T-helper 1 cell (primary cell): ENCODE data around the gene LYPLAL1.
"Not testable (repeated sequence)": the region's sequence is repeated elsewhere in the genome, so short reads cannot be mapped to it uniquely, and the experiment has no call there.

Experiments
- DNase-seq, 5 donors: peaks; one replicate each; pipeline ENCODE4 v3.0.0-alpha.2; 2012 to 2020

Gene LYPLAL1

DNA sequence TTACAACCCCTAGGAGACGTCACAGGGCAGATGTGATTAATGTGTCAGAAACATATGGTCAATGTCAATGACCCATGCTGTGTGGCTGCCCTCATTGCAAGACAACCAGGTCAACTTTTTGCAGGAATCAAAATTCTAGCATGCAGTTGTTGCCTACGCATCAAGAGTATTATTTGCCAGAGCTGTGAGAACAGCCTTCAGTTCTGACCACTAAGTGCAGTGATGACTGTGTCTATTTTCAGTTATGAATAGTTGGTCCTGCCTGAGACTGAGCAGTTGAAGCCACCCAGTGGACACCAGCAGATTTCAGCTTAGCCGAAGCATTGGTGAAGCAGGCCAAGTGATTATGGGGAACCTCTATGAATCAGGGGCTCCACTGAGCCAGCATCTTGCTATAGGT, 47.3 kb downstream of the LYPLAL1 start:
- no peak for DNase-seq

DNA sequence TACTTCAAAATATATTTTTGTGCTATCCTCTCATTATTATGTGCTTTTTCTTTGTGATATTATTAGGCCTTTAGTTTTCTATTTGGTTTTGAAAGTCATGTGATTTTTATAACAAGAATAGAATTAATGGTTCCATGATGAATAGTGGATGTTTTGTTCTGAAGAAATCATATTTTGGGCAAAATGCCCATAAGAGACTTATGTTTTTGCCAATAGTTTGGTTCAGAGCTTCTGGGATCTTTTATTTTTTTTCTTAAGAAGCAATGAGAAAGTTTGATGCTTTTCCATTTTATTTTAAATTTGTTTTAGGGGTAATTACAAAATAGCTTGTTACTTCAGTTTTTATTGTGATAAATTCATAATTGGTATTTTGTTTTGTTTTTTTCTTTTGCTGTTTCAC, 49.8 kb downstream of the LYPLAL1 start:
- DNase-seq = no peak

DNA sequence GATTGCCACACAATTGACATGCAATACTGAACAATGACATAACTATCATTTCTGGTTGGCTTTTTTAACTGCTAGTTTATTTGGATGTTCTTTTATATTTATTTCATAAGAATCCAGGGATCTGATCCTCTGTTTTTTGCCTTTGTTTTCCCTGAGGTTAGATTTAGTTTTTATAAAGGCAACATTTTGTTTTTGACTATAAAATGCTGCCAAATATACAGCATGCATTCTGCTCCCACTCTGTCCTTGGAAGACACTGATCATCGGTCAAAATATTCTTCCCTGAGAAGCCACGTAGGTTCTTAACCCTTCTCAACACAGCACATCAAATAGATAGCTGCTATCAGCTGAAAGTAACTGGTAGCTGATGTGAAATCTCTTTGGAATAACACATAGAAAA, 52.5 kb downstream of the LYPLAL1 start:
- DNase-seq = no peak

DNA sequence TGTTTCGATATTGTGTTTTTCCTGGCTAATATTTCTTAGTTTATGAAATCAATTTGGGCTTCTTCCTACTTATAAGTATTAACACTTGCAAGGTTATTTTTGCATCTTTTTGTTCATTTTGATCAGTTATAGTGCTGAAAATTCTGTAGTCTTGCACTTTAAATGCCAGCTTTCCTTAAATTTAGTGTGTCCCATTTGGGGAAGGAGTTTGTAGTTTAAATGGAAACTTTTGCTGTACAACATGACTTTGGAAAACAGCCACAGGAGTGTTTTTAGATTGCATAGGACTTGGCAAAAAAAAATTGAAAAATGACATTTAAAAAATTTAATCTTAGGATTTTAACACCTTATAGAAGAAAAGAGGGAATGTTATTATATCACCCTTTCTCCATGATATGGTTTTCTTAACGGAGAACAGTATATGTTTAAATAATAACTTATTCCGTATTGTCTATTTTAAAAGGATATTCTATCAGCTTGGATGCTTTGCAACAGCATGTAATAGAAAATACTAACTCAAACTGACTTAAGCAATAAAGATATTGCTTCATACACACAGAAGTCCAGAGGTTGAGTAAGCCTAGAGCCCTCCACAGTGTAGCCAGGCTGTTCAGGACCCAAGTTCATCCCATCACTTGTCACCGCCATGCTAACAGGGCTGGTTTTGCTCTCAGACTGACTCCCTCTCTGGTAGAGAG, 53.8 kb downstream of the LYPLAL1 start:
- DNase-seq = no peak

DNA sequence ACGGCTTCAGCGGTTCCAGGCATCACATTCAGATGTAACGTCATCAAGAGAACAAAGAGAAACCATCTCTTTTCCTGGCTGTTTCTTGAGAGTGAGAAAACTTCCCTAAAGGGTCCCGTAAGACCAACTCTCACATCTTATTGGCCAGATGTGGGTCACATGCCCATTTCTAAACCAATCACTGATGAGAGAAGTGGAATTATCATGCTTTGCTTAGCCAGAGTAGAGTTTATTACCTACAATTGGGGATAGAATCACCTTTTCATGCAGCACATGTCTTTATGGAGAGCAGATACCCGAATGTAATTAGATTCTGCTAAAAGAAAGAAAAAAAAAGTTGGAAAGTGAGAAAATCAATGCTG, 54.4 kb downstream of the LYPLAL1 start:
- DNase-seq = no peak

DNA sequence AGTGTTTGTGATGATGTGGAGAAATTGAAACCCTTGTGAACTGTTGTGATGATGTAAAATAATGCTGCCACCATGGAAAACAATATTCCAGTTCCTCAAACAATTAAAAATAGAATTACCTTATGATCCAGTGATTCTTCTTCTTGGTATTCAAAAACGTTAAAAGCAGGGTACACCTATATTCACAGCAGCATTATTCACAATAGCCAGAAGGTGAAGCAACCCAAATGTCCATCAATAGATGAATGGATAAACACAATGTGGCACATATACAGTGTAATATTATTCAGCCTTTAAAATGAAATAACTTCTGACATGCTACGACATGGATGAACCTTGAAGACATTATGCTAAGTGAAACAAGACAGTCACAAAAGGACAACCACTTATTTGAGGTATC, 59.2 kb downstream of the LYPLAL1 start:
- DNase-seq = no peak

DNA sequence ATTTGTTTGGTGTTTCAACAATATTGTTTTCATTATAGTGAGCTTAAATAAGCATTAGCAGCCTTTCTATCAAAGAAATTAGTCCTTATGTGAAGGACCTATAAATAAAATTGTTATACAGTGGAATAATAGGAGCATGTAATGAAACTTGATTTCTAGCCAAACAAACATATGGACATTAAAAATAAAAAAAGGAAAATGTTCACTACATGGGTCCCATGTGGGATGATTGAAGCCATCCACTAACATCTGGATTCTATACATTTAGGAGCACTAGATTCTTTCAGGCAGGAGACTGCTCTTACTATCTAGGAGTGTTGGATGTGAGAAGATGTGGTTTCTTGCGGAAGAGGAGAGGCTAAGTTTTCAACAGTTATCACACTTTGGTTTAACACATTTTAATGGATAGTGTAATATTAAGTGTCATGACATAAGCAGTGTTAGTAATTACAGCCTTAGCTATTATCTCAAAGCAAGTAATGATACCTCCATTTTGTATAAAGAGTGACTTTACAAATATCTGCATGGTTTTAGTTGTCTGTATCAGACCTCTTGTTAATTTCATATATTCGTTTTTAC, 62.3 kb downstream of the LYPLAL1 start:
- no peak for DNase-seq

DNA sequence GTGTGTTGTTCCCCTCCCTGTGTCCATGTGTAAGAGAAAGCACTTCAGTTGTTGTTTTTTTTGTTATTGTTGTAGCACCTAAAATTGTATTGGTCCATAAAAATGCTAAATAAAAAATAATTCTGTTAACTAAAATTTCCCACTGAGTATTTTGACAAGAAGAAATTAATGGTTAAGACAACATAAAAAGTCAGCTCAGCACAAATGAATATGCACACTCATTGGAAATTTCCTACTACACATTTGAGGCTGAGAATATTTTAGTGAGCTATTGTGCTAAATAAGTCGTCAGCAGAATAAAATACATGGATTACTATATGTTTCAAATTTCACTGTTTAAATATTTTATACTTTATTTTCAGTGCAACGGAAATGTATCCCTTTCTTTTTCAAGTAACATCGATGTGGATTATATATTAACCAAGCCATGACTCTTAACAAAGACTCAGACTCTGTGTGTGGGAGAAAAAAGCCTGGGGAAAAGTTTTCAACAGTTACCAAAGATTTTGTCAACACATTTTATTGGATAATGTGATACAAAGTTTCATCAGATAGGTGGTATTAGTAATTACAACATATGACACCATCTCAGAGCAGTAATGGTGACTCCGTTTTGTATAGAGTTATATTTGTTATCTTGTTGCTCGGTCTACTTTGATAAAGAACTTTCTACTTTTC, 63.4 kb downstream of the LYPLAL1 start:
- no peak for DNase-seq

DNA sequence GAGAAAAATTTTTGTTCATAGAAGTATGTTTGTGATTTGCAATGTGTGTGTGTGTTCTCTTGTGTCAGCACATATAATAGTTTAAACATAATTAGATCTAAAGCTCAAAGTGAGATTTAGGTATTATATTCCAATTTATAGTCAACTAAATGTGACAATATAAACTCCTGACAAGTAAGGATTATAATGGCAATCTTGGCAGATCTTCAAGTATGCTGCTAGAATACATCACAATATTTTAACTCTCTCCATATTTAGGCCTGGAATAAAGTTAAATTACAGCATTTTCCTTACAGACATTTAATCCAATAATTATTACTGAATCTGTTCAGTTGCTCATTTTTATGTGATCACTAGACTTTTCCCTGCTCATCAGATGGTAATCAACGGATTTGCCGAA, 65.8 kb downstream of the LYPLAL1 start:
- no peak for DNase-seq

DNA sequence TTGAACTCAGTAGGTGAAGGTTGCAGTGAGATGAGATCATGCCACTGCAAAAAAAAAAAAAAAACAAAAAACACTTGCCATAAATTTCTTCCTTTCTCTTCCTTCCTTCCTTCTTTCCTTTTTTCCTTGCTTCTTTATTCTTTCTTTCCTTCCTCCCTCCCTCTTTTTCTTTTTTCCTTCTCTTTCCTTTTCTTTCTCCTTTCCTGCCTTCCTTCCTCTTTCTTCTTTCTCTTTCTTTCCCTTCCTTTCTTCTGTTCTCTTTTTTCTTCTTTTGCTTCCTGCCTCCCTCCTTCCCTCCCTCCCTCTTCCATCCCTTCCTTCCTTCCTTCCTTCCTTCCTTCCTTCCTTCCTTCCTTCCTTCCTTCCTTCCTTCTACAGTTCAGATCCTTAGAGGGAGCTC, 71.2 kb downstream of the LYPLAL1 start:
- DNase-seq = no peak

DNA sequence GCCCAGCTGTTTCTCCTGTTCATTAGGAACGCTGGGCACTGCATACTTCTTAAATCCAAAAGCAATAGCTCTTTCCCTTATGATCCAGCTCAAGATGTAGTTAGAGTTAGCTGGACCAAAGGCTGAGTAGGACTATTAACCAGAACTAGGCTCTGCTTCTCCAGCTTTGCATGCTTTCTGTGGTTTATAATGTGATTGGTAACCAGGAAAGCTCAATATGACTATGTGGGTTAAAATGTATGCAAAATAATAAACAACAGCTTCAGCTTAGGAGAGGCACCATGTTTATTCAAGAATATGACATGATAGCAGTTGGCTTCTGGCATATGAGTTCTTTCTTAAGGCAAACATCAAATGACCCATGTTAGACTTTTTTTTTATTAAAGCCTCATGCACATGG, 73.8 kb downstream of the LYPLAL1 start:
- no peak for DNase-seq

DNA sequence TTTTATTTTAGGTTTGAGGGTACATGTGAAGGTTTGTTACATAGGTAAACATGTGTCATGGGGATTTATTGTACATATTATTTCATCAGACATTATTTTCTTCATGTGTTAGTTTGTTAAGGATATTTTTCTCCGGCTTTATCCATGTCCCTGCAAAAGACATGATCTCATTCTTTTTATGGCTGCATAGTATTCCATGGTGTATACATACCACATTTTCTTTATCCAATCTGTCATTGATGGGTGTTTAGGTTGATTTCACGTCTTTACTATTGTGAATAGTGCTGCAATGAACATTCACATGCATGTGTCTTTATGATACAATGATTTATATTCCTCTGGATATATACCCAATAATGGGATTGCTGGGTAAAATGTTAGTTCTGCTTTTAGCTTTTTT, 76.8 kb downstream of the LYPLAL1 start:
- not testable (repeated sequence) for DNase-seq

DNA sequence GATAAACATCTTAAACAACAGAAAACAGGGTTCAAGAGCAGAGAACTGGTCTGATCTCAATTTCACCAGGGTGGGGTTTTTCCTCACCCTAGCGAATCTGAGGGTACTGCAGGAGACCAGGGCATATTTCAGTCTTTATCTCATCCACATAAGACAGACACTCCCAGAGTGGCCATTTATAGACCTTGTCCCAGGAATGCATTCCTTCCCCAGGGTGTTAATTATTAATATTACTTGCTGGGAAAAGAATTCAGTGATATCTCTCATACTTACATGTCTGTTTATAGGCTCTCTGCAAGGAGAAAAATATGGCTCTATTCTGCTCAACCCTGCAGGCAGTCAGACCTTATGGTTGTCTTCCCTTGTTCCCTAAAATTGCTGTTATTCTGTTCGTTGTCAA, 84.1 kb downstream of the LYPLAL1 start:
- no peak for DNase-seq

DNA sequence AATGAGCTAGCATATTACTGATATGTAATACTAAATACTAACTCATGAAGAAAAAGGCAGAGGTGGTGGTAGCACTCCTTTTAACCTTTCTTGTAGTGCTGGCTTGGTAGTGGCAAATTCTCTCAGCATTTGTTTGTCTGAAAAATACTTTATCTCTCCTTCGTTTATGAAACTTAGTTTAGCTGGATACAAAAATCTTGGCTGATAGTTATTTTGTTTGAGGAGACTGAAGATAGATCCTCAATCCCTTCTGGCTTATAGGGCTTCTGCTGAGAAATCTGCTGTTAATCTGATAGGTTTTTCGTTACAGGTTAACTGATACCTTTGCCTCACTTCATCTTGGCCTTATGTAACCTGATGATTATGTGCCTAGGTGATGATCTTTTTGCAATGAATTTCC, 87.8 kb downstream of the LYPLAL1 start:
- no peak for DNase-seq
